ENCODE data around the gene HCRTR1.

Gene HCRTR1

DNA sequence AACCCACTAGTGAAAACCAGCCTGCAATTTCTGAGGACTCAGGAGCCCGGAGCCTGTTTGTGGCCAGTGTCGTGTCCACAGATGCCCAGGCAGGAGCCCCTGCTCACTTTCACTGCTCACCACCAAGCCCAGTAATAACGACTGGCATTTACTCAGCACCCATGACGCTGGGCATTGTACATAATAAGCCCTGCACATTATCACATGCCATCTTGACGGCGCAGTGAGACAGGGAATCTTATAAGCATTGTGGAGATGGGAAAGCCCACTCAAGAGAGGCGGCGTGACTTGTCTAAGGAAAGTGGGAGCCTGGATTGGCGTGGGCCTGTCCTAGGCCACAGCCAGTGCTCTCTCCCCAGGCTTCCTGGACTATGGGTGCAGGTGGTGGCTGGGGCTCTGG is 55.9 kb downstream of the HCRTR1 start:
- H3K27ac ChIP-seq: no peak overlapping the region
- no peak for TF ChIP-seq ZFX (IDR thresholded peaks at IDR 0.05)

DNA sequence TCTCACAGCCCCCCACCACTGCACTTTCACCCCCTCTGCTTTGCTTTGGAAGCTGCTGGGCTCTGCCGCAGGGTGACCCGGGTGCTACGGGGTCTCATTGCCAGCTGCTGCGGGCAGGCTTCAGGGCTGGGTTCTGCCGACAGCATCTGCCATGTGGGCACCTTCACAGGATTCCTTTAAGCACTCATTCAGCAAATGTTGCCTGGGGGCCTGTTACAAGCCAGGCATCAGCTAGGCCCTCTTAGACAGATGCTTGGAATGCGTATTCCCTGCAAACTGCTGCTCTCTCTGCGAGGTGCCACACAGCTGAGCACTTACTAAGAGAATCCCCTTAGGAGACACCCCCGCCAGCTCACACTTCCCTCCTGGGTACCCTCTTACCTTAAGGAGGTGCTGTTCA is 57.1 kb downstream of the HCRTR1 start:
- TF ChIP-seq, protein P1, sequence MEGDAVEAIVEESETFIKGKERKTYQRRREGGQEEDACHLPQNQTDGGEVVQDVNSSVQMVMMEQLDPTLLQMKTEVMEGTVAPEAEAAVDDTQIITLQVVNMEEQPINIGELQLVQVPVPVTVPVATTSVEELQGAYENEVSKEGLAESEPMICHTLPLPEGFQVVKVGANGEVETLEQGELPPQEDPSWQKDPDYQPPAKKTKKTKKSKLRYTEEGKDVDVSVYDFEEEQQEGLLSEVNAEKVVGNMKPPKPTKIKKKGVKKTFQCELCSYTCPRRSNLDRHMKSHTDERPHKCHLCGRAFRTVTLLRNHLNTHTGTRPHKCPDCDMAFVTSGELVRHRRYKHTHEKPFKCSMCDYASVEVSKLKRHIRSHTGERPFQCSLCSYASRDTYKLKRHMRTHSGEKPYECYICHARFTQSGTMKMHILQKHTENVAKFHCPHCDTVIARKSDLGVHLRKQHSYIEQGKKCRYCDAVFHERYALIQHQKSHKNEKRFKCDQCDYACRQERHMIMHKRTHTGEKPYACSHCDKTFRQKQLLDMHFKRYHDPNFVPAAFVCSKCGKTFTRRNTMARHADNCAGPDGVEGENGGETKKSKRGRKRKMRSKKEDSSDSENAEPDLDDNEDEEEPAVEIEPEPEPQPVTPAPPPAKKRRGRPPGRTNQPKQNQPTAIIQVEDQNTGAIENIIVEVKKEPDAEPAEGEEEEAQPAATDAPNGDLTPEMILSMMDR (conservative IDR thresholded peaks at IDR 0.05): no peak
- no peak for TF ChIP-seq ZFX (IDR thresholded peaks at IDR 0.05)
- no peak overlapping the region for H3K27ac ChIP-seq

DNA sequence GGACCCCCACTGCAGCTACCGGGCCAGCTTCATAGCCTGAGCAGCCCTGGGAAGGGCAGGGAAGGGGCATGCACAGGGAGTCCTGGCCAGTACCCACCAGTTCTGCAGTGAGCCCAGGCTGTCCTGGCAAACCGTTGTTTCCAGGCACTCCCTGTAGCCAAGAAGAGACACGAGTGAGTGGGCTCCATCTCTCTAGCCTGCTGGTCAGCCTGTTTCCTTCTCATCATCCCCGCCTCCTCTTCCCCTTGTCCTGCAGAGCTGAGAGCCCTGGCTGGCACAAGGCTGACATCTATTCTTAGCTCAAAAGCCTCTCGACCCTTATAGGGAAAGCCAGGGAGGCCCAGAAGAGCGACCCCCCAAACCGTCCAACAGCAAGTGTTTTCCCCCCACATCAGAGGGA is 57.7 kb downstream of the HCRTR1 start:
- no peak for TF ChIP-seq ZFX (IDR thresholded peaks at IDR 0.05)
- TF ChIP-seq, protein P1 (conservative IDR thresholded peaks at IDR 0.05): no peak
- no peak overlapping the region for H3K27ac ChIP-seq

DNA sequence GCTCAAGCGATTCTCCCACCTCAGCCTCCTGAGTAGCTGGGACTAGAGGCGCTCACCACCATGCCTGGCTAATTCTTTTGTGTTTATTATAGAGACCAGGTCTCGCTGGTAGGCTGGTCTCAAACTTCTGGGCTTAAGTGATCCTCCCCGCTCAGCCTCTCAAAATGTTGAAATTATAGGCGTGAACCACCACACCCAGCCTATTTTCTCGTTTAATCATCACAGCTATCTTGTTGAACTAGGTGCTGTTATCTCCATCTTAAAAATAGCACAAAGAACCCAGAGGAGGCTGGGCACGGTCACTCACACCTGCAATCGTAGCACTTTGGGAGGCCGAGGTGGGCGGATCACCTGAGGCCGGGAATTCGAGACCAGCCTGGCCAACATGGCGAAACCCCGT is 58.3 kb downstream of the HCRTR1 start:
- TF ChIP-seq ZFX (IDR thresholded peaks at IDR 0.05): no peak
- TF ChIP-seq, protein P1 (conservative IDR thresholded peaks at IDR 0.05): no peak

More for the DNA sequence above, 58.3 kb downstream of the HCRTR1 start:
- H3K27ac ChIP-seq: no peak overlapping the region
